Sigmoid colon (tissue), 3 donors: ENCODE data around the gene KLK4.
"Not testable (repeated sequence)": the region's sequence is repeated elsewhere in the genome, so short reads cannot be mapped to it uniquely, and the experiment has no call there.

Experiments used
- CTCF ChIP-seq, 4 experiments: fragments of 450-650 bp in 3 of 4; fragments of 200-600 bp in 1 of 4; IDR thresholded peaks; one replicate each; pipeline ENCODE4 v1.5.1; 2016 to 2019; ENCODE audit warnings: antibody characterized with exemption in 4 of 4, mild to moderate bottlenecking in 3 of 4, moderate library complexity in 2 of 4
- POLR2A ChIP-seq, 2 donors: fragments of 450-650 bp; IDR thresholded peaks; one replicate each; pipeline ENCODE4 v1.6.1; 2016; ENCODE audit warnings: antibody characterized with exemption in 2 of 2, mild to moderate bottlenecking in 2 of 2, moderate library complexity in 2 of 2

DNA sequence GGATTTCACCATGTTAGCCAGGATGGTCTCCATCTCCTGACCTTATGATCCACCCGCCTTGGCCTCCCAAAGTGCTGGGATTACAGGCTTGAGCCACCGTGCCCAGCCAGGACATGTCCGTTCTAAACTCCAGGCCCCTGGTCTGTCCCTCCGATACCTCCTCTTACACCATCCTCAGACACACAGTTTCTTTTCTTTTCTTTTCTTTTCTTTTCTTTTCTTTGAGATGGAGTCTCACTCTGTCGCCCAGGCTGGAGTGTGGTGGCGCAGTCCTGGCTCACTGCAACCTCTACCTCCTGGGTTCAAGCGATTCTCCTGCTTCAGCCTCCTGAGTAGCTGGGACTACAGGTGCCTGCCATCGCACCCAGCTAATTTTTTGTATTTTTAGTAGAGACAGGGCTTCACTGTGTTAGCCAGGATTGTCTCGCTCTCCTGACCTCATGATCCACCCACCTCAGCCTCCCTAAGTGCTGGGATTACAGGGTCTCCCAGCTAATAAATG lies 15.1 kb downstream of the KLK4 start:
- TF ChIP-seq POLR2A, CTCF (IDR thresholded peaks at IDR 0.05): not testable (repeated sequence)
